HepG2 (cell line): ENCODE data around the gene PDCD11. TPM values are rescaled to one million over a fixed set of nuclear protein-coding genes. Genes with fewer than 3 reads are reported as not detected.

Experiments
- ATAC-seq: fragments of 200-7000 bp; cut with Tn5 transposase; 3 replicates; pipeline ENCODE4 v1.9.1; 2020; ENCODE audit warnings: mild to moderate bottlenecking, moderate library complexity
- BruUV-seq: library from RNA; stranded (reverse); fragments of 400-500 nt; replicated peaks from 2 replicates; lab custom pipeline; 2021; lab: Mats Ljungman, UMichigan
- CTCF ChIA-PET: fragments of 300-600 bp; formaldehyde crosslinking; extraction: SDS; loops from one replicate; lab custom pipeline; 2021; ENCODE audit warnings: low total read pairs, inconsistent platforms, low intra/inter-chr PET ratio; lab: Yijun Ruan, JAX
- POLR2A ChIA-PET: fragments of 350-600 bp; sonication (Branson Sonifier 250); formaldehyde crosslinking; loops from one replicate; lab custom pipeline; 2020; ENCODE audit warnings: antibody characterized with exemption, inconsistent platforms; lab: Yijun Ruan, JAX
- DNase-seq: peaks from one replicate; pipeline ENCODE4 v3.0.0-alpha.2; 2015; ENCODE audit warnings: low spot score
- FAIRE-seq: peaks from 3 replicates; lab custom pipeline; 2011; peaks lifted over from hg19 to GRCh38; lab: Jason Lieb, UNC
- H2AFZ ChIP-seq: one replicate; pipeline ENCODE4 v1.6.1; 2011; ENCODE audit warnings: low read length, inconsistent platforms
- H3K27ac ChIP-seq: fragments of 300-600 bp; 3 replicates; pipeline ENCODE4 v1.8.0; 2011; ENCODE audit warnings: mixed run types, mild to moderate bottlenecking, mixed read lengths, low read length, inconsistent platforms; ENCODE audit not compliant: insufficient read depth; ENCODE audit errors: extremely low read length
- H3K27me3 ChIP-seq, 2 experiments: fragments of 200-600 bp in 1 of 2; 2 replicates in 1 of 2; 3 replicates in 1 of 2; pipeline versions ENCODE4 v1.6.0 to v1.8.0; 2011; ENCODE audit warnings: low read length in 2 of 2, mild to moderate bottlenecking in 2 of 2, moderate library complexity in 2 of 2, inconsistent platforms in 1 of 2; ENCODE audit not compliant: insufficient read depth in 2 of 2, control insufficient read depth in 1 of 2
- H3K36me3 ChIP-seq, 2 experiments: fragments of 200-600 bp in 1 of 2; replicated peaks in 1 of 2; 2 replicates in 1 of 2; 3 replicates in 1 of 2; pipeline versions ENCODE4 v1.5.1 to v1.8.0; 2011; ENCODE audit warnings: low read length in 2 of 2, inconsistent platforms in 1 of 2; ENCODE audit not compliant: insufficient read depth in 2 of 2, control insufficient read depth in 1 of 2
- H3K4me1 ChIP-seq: 2 replicates; pipeline ENCODE4 v1.5.1; 2012; ENCODE audit warnings: low read length, inconsistent platforms; ENCODE audit not compliant: insufficient read depth
- H3K4me2 ChIP-seq: 2 replicates; pipeline ENCODE4 v1.6.0; 2011; ENCODE audit warnings: low read depth, low read length, inconsistent platforms
- H3K4me3 ChIP-seq, 3 experiments: fragments of 200-600 bp in 1 of 3; sonication (generic), shearing (Covaris generic) in 1 of 3; replicated peaks in 1 of 3; 2 replicates each; pipeline ENCODE4 v1.5.1; 2011 to 2016; ENCODE audit warnings: low read length in 3 of 3, inconsistent platforms in 2 of 3, low read depth in 2 of 3, mild to moderate bottlenecking in 2 of 3, control low read depth in 1 of 3, mixed read lengths in 1 of 3; ENCODE audit not compliant: insufficient read depth in 1 of 3
- H3K79me2 ChIP-seq: one replicate; pipeline ENCODE4 v1.6.1; 2011; ENCODE audit warnings: low read length, inconsistent platforms; ENCODE audit not compliant: insufficient read depth
- H3K9ac ChIP-seq: 2 replicates; pipeline ENCODE4 v1.6.0; 2011; ENCODE audit warnings: mild to moderate bottlenecking, low read depth, low read length, inconsistent platforms; ENCODE audit not compliant: insufficient read depth
- H3K9me3 ChIP-seq: 2 replicates; pipeline ENCODE4 v1.5.1; 2012; ENCODE audit warnings: mild to moderate bottlenecking, low read length
- H4K20me1 ChIP-seq: 2 replicates; pipeline ENCODE4 v1.6.0; 2011; ENCODE audit warnings: inconsistent platforms, mild to moderate bottlenecking, low read length, moderate library complexity; ENCODE audit not compliant: insufficient read depth
- CBX2 ChIP-seq, 2 experiments: fragments of 200-600 bp in 1 of 2; sonication (generic); formaldehyde crosslinking in 1 of 2; IDR thresholded peaks; 2 replicates each; pipeline versions ENCODE4 v1.7.0 to v1.8.1; 2018 to 2022; ENCODE audit warnings: low read depth in 2 of 2, low read length in 1 of 2, mild to moderate bottlenecking in 1 of 2, missing genetic modification reagents in 1 of 2
- FOXP1 ChIP-seq, 2 experiments: fragments of 450-650 bp in 1 of 2; IDR thresholded peaks; 2 replicates each; pipeline ENCODE4 v1.6.1; 2017 to 2018; ENCODE audit warnings: antibody characterized with exemption in 1 of 2
- IRF2 ChIP-seq: IDR thresholded peaks from 2 replicates; pipeline ENCODE4 v1.6.1; 2018; ENCODE audit warnings: missing genetic modification reagents, missing compliant biosample characterization
- NFKBIZ ChIP-seq: IDR thresholded peaks from 2 replicates; pipeline ENCODE4 v1.6.1; 2018; ENCODE audit warnings: missing genetic modification reagents, missing compliant biosample characterization
- NKX3-1 ChIP-seq: sonication (generic); formaldehyde crosslinking; IDR thresholded peaks from 2 replicates; pipeline ENCODE4 v1.5.0; 2020; ENCODE audit warnings: missing genetic modification reagents
- PHF5A ChIP-seq: IDR thresholded peaks from one replicate; pipeline ENCODE4 v1.6.1; 2018; ENCODE audit warnings: low read depth, missing genetic modification reagents; ENCODE audit not compliant: unreplicated experiment
- PRMT3 ChIP-seq: sonication (generic); formaldehyde crosslinking; IDR thresholded peaks from 2 replicates; pipeline ENCODE4 v1.8.1; 2022; ENCODE audit warnings: low read depth, mild to moderate bottlenecking, moderate library complexity, missing genetic modification reagents, borderline replicate concordance
- RXRA ChIP-seq: sonication (generic); formaldehyde crosslinking; IDR thresholded peaks from 2 replicates; pipeline ENCODE4 v1.5.1; 2020; ENCODE audit warnings: missing genetic modification reagents
- ZNF101 ChIP-seq: sonication (generic); formaldehyde crosslinking; IDR thresholded peaks from 2 replicates; pipeline ENCODE4 v1.4.0; 2020; ENCODE audit warnings: mild to moderate bottlenecking, low read depth, missing genetic modification reagents, borderline replicate concordance
- ZNF12 ChIP-seq: sonication (generic); formaldehyde crosslinking; IDR thresholded peaks from 2 replicates; pipeline ENCODE4 v1.5.0; 2020; ENCODE audit warnings: missing genetic modification reagents
- ZNF136 ChIP-seq: sonication (generic); formaldehyde crosslinking; IDR thresholded peaks from 2 replicates; pipeline ENCODE4 v1.8.1; 2022; ENCODE audit warnings: low read depth, mild to moderate bottlenecking, moderate library complexity, missing genetic modification reagents
- ZNF207 ChIP-seq: fragments of 450-650 bp; IDR thresholded peaks from 2 replicates; pipeline ENCODE4 v1.6.1; 2016; ENCODE audit warnings: antibody characterized with exemption, borderline replicate concordance
- ZNF232 ChIP-seq: sonication (generic); formaldehyde crosslinking; IDR thresholded peaks from 2 replicates; pipeline ENCODE4 v1.4.0; 2020; ENCODE audit warnings: missing genetic modification reagents, borderline replicate concordance
- ZNF329 ChIP-seq: sonication (generic); formaldehyde crosslinking; IDR thresholded peaks from 2 replicates; pipeline ENCODE4 v1.9.0; 2021; ENCODE audit warnings: low read depth, mild to moderate bottlenecking, missing genetic modification reagents
- ZNF383 ChIP-seq: sonication (generic); formaldehyde crosslinking; IDR thresholded peaks from 2 replicates; pipeline ENCODE4 v1.4.0; 2020; ENCODE audit warnings: missing genetic modification reagents, mild to moderate bottlenecking, borderline replicate concordance
- ZNF501 ChIP-seq: sonication (generic); formaldehyde crosslinking; IDR thresholded peaks from 2 replicates; pipeline ENCODE4 v1.5.1; 2020; ENCODE audit warnings: mild to moderate bottlenecking, moderate library complexity, missing genetic modification reagents
- ZNF724P ChIP-seq: sonication (generic); formaldehyde crosslinking; IDR thresholded peaks from 2 replicates; pipeline ENCODE4 v1.8.0; 2022; ENCODE audit warnings: missing genetic modification reagents, borderline replicate concordance
- ZUFSP ChIP-seq: sonication (generic); formaldehyde crosslinking; IDR thresholded peaks from 2 replicates; pipeline ENCODE4 v1.9.0; 2021; ENCODE audit warnings: missing genetic modification reagents, mild to moderate bottlenecking, borderline replicate concordance
- ZZZ3 ChIP-seq: sonication (generic); formaldehyde crosslinking; IDR thresholded peaks from 2 replicates; pipeline ENCODE4 v1.4.0; 2020; ENCODE audit warnings: missing genetic modification reagents, mild to moderate bottlenecking, borderline replicate concordance
- WGBS: methylation state at CpG from one replicate; pipeline ENCODE4 v1.1.6; 2017; ENCODE audit warnings: low lambda C conversion rate; 5-methylcytosine and 5-hydroxymethylcytosine counted together
- in situ Hi-C: cut with HindIII; loops from 2 replicates; pipeline ENCODE4 v1.10.0; 2017; ENCODE audit warnings: low pct_unique_long_range_greater_than_20kb; ENCODE audit not compliant: extremely low pct_ligation_motif_present
- intact Hi-C: fragments of 100-400 bp; cut with micrococcal nuclease; formaldehyde crosslinking; loops from one replicate; pipeline ENCODE4 v1.10.0; 2022; ENCODE audit not compliant: unreplicated experiment
- polyA plus RNA-seq, 8 experiments: library from polyadenylated mRNA; depleted of rRNA in 3 of 8; stranded (reverse) in 7 of 8; unstranded in 1 of 8; fragments of >200 nt; fragmentation: Illumina TruSeq in 4 of 8; extraction: Trizol in 4 of 8; gene quantifications; 2 replicates each; pipeline versions ENCODE4 v1.2.1 to v1.2.3, GENCODE V29; 2011 to 2016; ENCODE audit warnings: low read depth in 4 of 8, missing spikeins in 1 of 8, mixed read lengths in 1 of 8; ENCODE audit not compliant: insufficient read depth in 1 of 8
- total RNA-seq, 5 experiments: library from RNA; depleted of rRNA; stranded (reverse); fragments of >200 nt; fragmentation: Illumina TruSeq; extraction: Trizol; gene quantifications; 2 replicates each; pipeline ENCODE4 v1.2.3, GENCODE V29; 2016; ENCODE audit warnings: low read depth in 1 of 5
- TF ChIP-seq, protein P1 (sequence below): sonication (generic); formaldehyde crosslinking; IDR thresholded peaks from 2 replicates; pipeline ENCODE4 v1.5.0; 2020; ENCODE audit warnings: missing genetic modification reagents

The PDCD11 gene
- total and polyA plus RNA-seq, 2 of the 13 experiments (the other 11 are each of a cell fraction or from before 2014, with no cell fraction given): 12.8 to 52.8 TPM

GRCh38 chr10:103395754-103396066 is 716 bp upstream of the PDCD11 start (continued):
- no peak for TF ChIP-seq ZNF383 (CRISPR knock-in tag)

DNA sequence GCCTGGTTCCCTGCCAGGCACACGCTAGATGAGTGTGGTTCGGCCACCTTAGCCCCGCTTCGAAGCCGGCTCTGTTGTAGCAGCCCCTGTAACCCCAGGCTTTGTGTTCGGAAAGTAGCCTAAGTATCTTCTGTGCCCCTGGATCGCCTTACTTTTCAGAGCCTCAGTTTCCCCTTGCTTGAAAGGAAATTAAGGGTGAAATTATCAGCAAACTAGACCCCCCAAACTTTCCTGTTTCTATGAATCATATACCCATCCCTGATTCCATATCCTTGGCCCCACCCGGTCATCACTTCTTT is 312 bp downstream of the PDCD11 start:
- Histone ChIP-seq H3K9ac (peak overlapping the region; percentile 93), H3K27ac (peak overlapping the region; percentile 55), H3K9me3 (no peaks in the 10 kb centered on the region), H3K79me2 (peaks cover 55% of the 10 kb centered on the region), H2AFZ (peak overlapping the region; percentile 75), H3K27me3 (no peaks in the 10 kb centered on the region; a peak in 1 of 5 replicates), H3K4me2 (peak overlapping the region; percentile 88), H4K20me1 (no peaks in the 10 kb centered on the region), H3K4me1 (peaks cover 49% of the 10 kb centered on the region), H3K4me3 (peak overlapping the region; percentile 71 to 94 (median 84)), H3K36me3 (peaks cover 6 to 36% of the 10 kb centered on the region in 2 experiments; a peak in 4 of 5 replicates)
- BruUV-seq: TSS peak; percentile 85
- FAIRE-seq (no peak), DNase-seq (no peak), ATAC-seq (no peak)
- 1% methylated on average over 3 of the region's 8 CpGs for WGBS
- intact Hi-C loops: no loop called here
- in situ Hi-C loops: no loop called here
- CTCF ChIA-PET: no interaction called here
- POLR2A ChIA-PET: interaction anchor here (0.8 to 1.8 kb wide), 10 partner anchors 9 to 265 kb away, joined by 3 to 10 read pairs (median 4); partner anchors contain the start of genes PCGF6 and TAF5
- TF ChIP-seq PRMT3 (no peak), PHF5A (no peak), NKX3-1 (CRISPR knock-in tag) (peak; percentile 5; the same call in 1 of the 2 replicates), ZNF232 (no peak; the same call in 1 of the 2 replicates), RXRA (CRISPR knock-in tag) (no peak), ZZZ3 (CRISPR knock-in tag) (no peak), FOXP1 (IDR thresholded peaks at IDR 0.05) (no peak), FOXP1 (CRISPR knock-in tag; IDR thresholded peaks at IDR 0.05) (no peak), NFKBIZ (CRISPR knock-in tag) (no peak), ZNF724P (no peak), IRF2 (CRISPR knock-in tag) (no peak), ZNF12 (CRISPR knock-in tag) (no peak), ZNF329 (0 out of 2 replicates have a peak, but pooled peaks have one; percentile 26), ZNF101 (CRISPR knock-in tag) (peak; percentile 14; the same call in 1 of the 2 replicates), ZNF207 (no peak), ZNF136 (peak; percentile 7; the same call in 1 of the 2 replicates), CBX2 (IDR thresholded peaks at IDR 0.05; ENCODE audit: low read depth, low read length) (no peak), CBX2 (CRISPR knock-in tag; IDR thresholded peaks at IDR 0.05; ENCODE audit: low read depth) (no peak), ZUFSP (no peak), ZNF501 (CRISPR knock-in tag) (peak; percentile 6; the same call in 1 of the 2 replicates)
- TF ChIP-seq, protein P1, sequence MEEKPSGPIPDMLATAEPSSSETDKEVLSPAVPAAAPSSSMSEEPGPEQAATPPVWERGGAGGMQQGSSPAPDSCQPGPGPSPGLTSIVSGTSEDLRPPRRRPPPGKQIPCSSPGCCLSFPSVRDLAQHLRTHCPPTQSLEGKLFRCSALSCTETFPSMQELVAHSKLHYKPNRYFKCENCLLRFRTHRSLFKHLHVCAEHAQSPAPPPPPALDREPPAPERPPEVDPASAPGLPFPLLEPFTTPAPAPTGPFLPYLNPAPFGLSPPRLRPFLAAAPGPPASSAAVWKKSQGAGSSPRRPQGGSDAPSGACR (CRISPR knock-in tag): 0 out of 2 replicates have a peak, but pooled peaks have one; percentile 67
